ENCODE measurements around the gene DDIT4.
A peak's percentile ranks its signal among the peaks of the same experiment; 100 is the strongest.

DDIT4 gene

GRCh38 chr10:72240371-72240770 is 33.4 kb upstream of the DDIT4 start (continued):
- TF ChIP-seq POU6F1 (CRISPR knock-in tag; IDR thresholded peaks at IDR 0.05; ENCODE audit: borderline replicate concordance, low read depth) (no peak), ZC3H10 (CRISPR knock-in tag; IDR thresholded peaks at IDR 0.05) (no peak), BACH2 (CRISPR knock-in tag; IDR thresholded peaks at IDR 0.05; ENCODE audit: borderline replicate concordance) (no peak), SNAI2 (CRISPR knock-in tag; IDR thresholded peaks at IDR 0.05) (no peak), ZFP3 (CRISPR knock-in tag; IDR thresholded peaks at IDR 0.05) (no peak)

- TF ChIP-seq CSDC2 (CRISPR knock-in tag; IDR thresholded peaks at IDR 0.05) = no peak
- TF ChIP-seq TCF4 (CRISPR knock-in tag; IDR thresholded peaks at IDR 0.05; ENCODE audit: borderline replicate concordance) = no peak
- no peak for TF ChIP-seq ISL1 (CRISPR knock-in tag; IDR thresholded peaks at IDR 0.05)
- no peak for TF ChIP-seq POU6F1 (CRISPR knock-in tag; IDR thresholded peaks at IDR 0.05; ENCODE audit: borderline replicate concordance, low read depth)
- TF ChIP-seq PPARA (CRISPR knock-in tag; IDR thresholded peaks at IDR 0.05; ENCODE audit: borderline replicate concordance) = no peak
- TF ChIP-seq ZC3H10 (CRISPR knock-in tag; IDR thresholded peaks at IDR 0.05) = no peak
- no peak for TF ChIP-seq CREB5 (CRISPR knock-in tag; IDR thresholded peaks at IDR 0.05; ENCODE audit: low read depth)
- TF ChIP-seq ZFP3 (CRISPR knock-in tag; IDR thresholded peaks at IDR 0.05) = no peak
- no peak for TF ChIP-seq TOX (CRISPR knock-in tag; IDR thresholded peaks at IDR 0.05; ENCODE audit: borderline replicate concordance)
- no peak for TF ChIP-seq ARNTL (CRISPR knock-in tag; IDR thresholded peaks at IDR 0.05; ENCODE audit: borderline replicate concordance, low read depth)
- no peak for TF ChIP-seq ZNF8 (CRISPR knock-in tag; IDR thresholded peaks at IDR 0.05)
- no peak for TF ChIP-seq GLIS3 (CRISPR knock-in tag; IDR thresholded peaks at IDR 0.05)
- no peak for ATAC-seq
Observed at GRCh38 chr10:72241691-72242252, 32.0 kb upstream of the DDIT4 start.

GRCh38 chr10:72242675-72243074 is 31.0 kb upstream of the DDIT4 start:
- TF ChIP-seq ISL1 (CRISPR knock-in tag; IDR thresholded peaks at IDR 0.05) (no peak), PPARA (CRISPR knock-in tag; IDR thresholded peaks at IDR 0.05; ENCODE audit: borderline replicate concordance) (no peak), SNAI2 (CRISPR knock-in tag; IDR thresholded peaks at IDR 0.05) (no peak), OSR1 (CRISPR knock-in tag; IDR thresholded peaks at IDR 0.05) (no peak), CSDC2 (CRISPR knock-in tag; IDR thresholded peaks at IDR 0.05) (no peak), ESRRG (CRISPR knock-in tag; IDR thresholded peaks at IDR 0.05) (no peak), ZC3H10 (CRISPR knock-in tag; IDR thresholded peaks at IDR 0.05) (no peak), ZNF70 (CRISPR knock-in tag; IDR thresholded peaks at IDR 0.05) (no peak), TSHZ2 (CRISPR knock-in tag; IDR thresholded peaks at IDR 0.05) (no peak), GLIS3 (CRISPR knock-in tag; IDR thresholded peaks at IDR 0.05) (no peak)
- ATAC-seq = no peak

GRCh38 chr10:72243822-72244437 is 29.8 kb upstream of the DDIT4 start:
- TF ChIP-seq ZNF565 (CRISPR knock-in tag; conservative IDR thresholded peaks at IDR 0.05; ENCODE audit: low read depth) (no peak), CSRNP3 (CRISPR knock-in tag; IDR thresholded peaks at IDR 0.05) (no peak)
- peak; percentile 81 for ATAC-seq

Data from SK-N-SH treated with all-trans-retinoic acid at 6 μM for 48 hours (cell line).